GM19395 (cell line): ENCODE measurements around the gene TNS1.

Source experiments
- ATAC-seq: cut with Tn5 transposase; IDR thresholded peaks from one replicate; pipeline ENCODE4 v1.9.1; 2021; ENCODE audit warnings: mild to moderate bottlenecking, moderate library complexity; ENCODE audit not compliant: unreplicated experiment

Gene TNS1

DNA sequence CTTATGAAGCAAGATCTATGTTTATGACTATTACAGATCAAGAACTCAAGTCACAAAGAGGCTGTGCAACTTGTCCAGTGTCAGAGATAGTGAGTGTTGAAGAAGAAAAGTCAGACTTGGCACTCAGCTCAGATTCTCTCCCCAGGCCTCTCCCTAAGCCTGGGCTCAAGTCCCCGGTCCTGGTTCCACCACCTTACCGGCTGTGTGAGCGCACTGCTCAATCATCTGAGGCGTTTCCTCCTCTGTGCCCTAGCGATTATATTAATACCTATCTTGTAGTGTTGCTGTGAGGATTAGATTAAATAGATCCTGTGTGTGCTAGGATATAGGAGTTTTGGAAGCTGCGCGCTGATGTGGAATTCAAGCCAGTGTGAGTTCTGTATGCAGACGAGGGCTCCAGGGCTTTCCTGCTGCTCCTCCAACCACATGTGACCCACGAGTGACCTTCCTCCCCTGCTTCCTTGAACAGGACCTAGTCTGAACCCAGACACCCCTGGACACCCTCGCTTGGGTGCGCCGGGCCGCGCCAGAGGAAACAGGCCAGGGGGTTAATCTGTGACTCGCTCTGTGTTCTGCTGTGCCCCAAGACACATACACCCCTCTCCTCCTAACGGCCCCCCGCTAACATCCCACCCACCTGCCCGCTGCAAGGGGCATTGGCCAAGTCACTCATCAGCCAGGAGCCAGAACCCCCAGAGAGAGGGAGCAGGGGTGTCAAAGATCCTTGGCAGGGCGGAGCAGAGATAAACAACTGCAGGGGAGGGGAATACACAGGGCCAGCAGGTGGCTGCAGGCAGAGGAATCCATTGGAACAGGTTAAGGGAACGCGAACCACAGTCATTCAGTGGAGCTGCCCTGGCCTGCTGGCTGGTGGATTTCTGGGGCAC is 38.3 kb downstream of the TNS1 start:
- ATAC-seq: no peak

DNA sequence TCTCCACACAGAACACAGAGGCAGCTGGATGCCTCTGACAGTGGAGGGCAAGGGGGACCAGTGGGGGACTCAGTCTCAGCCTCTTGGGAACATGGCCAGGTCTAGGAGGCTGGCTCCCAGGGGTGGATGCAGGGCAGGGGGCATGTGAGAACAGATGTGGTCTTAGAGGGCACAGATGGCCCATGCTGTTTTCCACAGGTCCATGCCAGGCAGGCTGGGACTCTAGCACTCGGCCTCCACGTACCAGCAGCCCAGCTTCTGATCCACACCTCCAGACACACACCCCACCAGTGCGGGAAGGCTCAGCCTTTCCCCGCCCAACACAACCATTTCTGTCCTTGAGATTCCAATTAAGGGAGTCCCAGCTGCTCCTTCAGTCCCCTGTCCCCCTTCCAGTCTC is 42.4 kb downstream of the TNS1 start:
- ATAC-seq: no peak

DNA sequence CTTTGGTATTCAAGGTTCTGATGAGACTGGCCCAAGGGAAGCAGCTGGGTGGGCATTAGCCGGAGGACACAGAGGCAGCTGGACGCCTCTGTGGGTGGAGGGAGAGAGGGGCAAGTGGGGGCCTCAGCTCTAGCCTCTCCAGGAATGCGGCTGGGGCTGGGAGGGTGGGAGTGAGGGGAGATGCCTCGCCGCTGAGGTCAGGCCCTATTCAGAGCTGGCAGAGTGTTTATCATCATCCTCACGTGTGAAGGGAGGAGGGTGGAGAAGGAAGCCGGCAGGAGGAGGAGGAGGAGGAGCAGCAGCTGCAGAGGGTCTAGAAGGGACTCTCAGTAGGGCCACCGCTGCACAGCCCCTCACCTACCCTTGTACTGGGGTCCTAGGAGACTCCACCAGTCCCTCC is 43.1 kb downstream of the TNS1 start:
- ATAC-seq: no peak

DNA sequence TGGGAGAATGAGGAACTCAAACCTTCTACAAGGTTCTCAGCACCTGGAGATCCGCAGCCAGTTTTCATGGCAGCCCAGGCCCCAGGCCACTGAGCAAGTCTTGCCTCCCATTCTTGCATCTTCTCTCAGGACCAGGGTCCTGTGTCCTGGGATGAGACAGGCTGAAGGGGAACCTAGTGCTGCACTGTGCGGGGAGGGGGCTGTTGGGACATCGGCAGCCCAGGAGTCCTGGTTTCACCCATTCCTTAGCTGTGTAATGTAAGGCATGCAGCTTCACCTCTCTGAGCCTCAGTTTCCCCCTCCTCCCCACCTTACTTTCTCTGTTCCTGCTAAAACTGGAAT is 43.9 kb downstream of the TNS1 start:
- ATAC-seq: no peak

DNA sequence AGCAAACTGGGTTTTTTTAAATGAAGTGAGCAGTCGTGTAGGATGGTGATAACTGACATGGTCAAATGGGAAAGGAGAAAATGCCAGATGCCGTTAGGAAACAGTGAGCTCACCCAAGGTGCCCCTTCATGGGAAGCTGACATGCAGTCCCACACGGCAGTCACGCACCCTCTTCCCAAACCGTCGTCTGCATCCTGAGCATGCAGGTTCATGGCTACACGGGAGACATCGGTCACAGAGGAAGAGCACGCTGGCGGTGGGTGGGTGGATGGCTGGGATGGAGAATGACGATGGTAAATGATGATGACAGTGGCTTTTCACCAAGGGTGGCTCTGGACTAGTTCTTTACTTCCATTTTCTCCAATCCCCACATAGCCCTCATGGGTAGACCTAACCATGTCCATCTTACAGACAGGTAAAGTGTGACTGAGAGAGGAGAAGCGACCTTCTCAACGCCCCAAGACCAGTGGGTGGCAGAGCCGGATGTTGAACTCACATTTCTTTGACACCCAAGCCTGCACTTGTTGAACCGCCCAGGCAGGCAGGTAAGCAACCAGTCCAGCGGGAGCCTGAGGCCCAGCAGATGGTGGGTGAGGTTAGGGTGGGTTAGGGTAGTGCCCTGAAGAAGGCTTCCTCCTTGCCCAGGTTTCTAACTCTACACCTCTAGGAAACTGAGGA is 44.5 kb downstream of the TNS1 start:
- ATAC-seq: no peak

DNA sequence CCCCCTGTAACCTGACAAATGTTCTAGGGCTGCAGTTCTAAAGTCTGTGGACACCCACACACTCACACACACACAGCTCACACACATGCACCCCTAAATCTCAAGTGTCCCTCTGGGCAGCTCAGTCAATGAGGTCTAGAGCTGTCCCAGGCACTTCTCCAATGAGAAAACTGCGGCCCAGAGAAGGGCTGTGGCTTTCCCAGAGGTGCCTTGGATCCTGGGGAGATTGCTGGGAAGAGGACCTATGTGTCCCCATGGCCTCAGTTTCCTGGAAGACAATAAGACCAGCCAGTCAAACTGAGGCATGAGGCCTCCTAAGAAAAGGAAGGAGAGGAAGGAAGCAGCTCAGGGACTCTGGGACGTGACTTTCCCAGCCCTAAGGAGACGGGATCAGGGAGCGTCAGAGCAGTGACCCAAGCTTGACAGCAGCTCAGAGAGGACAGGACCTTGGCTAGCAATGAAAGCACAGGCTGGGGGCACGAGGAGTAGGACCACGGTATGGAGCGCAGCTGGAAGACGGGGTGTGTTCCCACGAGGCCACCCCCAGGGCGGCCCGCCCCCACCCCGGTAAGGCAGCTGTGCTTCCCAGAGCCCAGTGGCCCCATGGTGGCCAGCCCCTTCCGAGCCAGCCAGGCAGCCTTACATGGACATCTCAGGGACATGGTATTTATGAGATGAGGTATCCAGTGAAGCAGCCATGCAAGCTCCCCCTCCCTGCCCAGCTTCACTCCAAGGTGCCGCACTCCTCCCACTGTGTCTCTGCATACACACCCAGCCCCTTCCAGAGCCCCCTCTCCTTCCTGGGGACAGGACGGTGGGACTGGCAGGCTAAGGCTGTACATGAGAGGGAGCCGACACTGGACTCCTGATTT is 46.0 kb downstream of the TNS1 start:
- no peak for ATAC-seq

DNA sequence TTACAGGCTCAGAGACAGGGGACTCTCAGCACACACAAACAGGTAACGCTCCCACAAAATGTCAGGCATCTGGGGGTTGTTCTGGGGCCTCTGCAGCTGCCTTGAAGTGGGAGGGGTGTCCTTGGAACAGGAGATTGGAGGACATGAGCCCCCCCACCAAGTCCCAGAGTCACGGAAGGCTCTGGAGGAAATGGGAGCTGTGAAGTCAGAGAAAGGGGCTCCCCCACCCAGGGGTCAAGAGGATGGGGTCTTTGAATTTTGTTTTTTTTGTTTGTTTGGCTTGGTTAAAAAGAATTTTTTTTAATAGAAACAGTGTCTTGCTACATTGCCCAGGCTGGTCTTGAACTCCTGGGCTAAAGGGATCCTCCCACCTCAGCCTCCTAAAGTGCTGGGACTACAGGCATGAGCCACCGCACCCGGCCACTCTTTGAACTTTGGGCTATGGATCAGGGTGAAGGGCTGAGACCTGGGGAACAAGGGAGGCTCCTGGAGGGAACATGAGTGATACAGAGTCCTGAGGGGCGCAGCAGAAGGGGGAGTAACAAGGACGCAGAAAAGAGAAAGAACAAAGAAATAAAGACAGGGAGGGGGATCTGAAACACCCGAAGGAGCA is 46.8 kb downstream of the TNS1 start:
- no peak for ATAC-seq

DNA sequence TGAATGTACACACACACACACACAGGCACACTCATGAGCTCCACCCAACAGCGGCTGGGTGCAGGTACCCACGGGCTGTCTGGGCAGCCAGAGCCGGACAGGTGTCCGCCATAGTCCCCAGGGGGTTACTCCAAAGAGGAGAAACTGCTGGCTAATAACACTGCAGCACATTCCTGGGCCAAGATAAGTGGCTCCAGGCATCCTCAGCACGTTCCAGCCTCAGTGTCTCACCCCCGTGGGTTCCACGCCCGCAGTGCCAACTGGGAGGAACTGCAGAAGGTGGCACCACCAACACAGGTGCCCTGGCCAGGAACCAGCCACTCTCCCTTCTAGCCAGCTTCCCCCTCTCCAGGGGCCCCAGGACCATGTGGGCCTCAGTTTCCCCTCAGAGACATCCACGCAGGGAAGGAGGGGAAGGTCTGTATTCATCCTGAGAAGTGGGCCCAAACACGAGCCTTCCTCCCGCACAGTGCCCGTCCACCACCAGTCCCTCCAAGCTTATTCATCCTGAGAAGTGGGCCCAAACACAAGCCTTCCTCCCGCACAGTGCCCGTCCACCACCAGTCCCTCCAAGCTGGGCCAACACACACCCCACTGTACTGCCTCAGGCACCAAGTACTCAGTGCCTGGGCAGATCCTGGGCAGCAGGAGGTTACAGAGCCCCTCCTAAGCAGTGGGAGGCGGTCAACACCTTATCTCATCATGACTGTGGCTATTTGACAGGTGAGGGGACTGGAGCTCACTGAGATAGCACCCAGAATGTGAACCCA is 47.6 kb downstream of the TNS1 start:
- ATAC-seq: no peak

DNA sequence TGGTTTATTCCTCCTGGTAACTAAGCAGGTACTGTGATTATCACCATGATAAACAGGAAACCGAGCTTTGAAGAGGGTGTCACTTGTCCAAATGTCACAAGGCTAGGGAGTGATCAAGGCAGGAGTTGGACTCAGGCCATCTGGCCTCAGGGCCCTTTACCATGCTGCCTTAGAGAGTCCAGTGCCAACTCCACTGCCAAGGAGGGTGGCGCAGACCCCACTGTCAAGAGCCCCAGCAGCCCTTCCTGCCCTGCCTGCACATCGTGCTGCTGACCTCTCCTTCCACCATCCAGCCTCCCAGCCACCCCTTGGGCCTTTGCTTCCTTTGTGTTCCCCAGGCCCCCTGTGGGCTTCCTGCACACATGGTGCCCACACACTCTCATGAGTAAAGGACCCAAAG is 48.3 kb downstream of the TNS1 start:
- no peak for ATAC-seq

DNA sequence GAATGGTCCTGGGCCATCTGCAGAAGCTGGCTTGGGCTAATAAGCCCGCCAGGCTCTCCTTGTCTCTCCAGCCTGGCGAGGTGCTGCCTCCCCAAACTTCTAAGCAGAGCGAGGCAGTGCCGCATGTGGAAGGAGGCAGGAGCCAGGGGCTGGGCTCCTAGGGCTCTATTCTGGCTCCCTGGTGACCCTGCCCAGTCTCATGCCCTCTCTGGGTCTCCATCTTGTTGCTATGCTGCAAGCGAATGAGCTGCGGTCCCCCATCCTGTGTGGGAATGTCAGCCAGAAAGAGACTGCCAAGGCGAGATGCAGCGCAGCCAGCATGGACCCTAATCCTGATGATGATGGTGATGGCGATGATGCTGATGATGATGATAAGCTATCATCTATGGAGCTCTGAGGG is 48.7 kb downstream of the TNS1 start:
- ATAC-seq: no peak

DNA sequence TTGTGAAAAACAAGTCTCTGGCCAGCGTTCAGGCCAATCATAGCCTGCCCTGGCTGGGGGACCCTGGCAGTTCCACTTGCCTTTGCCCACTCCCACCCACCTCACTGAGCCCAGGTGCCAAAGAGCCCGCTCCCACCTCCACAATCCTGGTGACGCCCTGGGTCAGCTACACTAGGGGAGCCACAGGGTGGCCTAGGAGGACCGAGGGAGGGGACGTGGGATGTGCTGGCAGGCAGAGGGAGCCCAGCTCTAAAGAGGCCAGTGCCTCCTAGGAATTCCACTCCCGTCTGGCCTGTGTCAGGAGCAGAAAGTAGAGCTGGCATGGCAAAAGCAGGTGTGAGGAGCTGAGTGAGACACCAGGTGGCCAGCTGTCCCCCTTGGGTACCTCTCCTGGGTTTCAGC is 49.3 kb downstream of the TNS1 start:
- ATAC-seq: no peak

DNA sequence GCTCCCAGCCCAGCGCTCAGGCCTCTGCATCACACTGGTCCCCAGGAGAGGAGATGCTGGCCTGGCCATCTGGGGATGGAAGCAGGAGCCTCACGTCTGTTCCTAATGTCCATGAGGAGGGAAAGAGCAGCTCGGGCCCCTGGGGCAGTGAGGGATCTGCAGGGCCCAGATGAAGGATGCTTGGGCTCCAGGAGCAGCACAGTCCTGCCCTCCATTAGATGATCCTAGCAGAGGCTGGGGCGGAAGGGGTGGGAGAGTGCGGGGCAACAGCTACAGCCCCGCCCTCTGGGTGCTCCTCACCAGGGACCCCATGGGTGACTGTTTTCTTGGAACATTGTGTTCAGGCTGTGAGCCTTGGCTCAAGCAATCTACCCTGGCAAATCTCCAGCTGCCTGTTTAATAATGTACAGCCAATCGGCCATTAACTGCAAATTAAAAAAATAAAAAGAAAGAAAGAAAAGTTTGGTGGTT is 49.7 kb downstream of the TNS1 start:
- ATAC-seq: no peak

DNA sequence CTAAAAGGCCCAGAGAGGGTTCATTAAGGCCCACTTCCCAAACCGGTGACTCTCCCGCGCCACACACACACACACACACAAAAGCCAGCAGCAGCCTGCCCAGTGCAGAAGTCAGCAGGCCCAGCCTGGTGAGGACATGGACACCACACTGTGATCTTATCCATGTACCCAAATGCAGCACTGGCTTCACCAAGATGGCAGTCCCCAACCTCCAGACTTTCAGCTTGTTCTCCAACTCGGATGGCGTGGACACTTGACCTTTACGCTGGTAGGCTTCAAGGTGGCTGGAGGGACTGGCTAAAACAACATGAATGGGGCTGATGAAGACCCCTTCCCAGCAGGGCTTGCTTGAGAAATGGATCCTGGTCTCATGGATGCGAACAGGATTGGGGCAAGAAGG is 50.4 kb downstream of the TNS1 start:
- no peak for ATAC-seq

DNA sequence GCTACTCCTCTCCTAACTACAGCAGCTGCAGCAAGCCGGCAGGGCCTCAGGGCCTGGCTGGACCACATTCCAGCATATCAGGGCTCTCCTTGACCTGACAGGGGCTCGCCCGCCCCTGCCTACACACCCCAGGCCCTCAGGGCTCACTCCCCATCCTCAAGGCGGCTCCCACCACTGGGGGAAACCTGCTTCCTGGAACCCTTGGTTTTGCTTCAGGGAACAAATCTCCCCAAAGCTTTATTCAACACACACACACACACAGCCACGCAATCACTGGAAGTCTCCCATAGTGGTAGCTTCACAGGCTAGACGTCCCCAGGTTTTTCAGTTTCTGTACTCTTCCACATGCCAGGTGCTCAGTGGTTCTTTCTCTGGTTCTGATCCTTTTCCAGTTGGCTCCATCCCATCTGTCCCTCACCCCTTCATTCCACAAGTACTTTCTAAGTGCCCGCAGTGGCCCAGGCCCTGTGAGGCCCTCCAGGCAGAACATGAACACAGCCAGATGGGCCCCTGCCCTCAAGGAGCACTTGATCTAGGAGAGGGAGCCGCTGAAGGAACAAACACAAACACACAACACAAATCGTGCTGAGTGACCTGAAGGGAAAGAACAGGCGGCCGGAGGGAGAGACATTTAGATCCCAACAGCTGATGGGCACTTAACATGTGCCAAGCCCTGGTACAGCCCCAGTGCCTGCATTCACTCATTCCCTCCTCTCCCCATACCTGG is 51.1 kb downstream of the TNS1 start:
- ATAC-seq: no peak

DNA sequence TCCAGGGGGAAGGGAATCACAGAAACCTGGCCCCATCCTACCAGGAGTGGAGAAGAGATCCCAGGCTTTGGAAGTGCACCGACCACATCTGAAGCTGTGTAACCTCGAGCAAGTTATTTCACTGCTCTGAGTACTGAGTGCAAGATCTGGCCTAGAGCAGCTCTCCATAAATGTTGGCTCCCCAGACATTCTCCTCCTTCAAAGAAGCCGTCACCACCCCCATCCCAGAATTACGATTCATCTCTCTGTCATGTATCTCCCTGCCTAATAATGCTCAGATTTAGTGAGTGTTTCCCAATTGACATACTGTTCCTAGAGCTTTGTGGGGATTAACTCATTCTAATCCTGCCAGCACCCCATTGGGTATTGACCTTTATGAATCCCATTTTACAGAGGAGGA is 51.7 kb downstream of the TNS1 start:
- ATAC-seq: no peak

DNA sequence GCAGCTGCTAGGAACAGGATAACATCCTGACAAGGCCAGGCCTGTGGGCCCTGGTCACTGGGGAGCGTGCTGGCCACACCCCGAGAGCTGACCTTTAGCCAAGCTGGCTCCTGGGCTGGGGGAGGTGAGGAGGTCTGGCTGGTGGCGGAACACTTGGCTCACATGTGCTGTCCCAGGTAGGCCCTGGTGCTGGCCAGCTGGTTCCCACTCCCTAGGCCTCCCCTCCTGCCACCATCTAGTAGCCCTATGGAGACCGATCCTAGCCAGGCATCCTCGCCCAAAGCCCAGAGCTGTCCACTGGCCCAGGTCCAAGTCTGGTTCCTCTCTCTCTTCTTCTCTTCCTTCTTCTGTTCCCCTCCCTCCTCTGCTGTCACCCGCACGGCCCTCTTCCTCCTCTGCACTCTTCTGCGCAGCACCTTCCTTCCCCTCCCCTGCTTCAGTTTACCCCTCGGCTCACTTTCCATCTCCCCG is 52.4 kb downstream of the TNS1 start:
- no peak for ATAC-seq

DNA sequence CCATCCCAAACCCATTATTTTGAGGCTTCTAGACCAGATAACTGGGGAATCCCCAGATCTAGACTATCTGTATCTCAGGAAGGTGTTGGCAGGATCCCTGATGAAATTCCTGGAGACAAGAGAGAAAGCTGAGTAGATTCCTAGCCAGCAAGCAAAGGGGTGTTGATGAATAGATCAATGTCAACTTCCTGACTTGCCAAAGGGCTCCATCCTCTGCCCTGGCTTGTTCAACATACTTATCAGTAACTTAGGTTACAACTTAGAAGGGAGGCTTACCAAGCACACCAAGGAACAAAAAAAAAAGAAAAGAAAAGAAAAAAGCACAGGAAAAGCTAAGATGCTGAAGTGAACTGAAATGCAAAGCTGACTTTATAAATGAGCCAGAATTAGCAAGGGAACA is 53.3 kb downstream of the TNS1 start:
- ATAC-seq: no peak

DNA sequence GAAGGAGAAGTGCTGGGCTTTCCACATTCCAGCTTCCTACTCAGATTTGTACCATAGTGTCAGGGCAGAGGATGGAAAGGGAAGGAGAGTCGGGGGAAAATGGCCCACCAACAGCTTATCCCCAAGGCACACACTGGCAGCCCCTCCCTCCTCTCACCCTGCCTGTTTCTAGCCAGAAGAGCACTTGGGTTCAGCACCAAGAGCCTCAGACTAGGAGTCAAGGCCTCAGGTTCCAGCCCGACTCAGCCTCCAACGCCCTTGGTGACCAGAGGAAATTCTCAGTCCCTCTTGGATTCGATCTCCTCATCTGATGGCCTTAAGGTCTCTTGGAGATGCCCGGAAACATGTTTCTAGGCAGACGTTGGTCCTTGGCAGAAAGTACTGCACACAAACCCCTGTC is 53.9 kb downstream of the TNS1 start:
- no peak for ATAC-seq

DNA sequence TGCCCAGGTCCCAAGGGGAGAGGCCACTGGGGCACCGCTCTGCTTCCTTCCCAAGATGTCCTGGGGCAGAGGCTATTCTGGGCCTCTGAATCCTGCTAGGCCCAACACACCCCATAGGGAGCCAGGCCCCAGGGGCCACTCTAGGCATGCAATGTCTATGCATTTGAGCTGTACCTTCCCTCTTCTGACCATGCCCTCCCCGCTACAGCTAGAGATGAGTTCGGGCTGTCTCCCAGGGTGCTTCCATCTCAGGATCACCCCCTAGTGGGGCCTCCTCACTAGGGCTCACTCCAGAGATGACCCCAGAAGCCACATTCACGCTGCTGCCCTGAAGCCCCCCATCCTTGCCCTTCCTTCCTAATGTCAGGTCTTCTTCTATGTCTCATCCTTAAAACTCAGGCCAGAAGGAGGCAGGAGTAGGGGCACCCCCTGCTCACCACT is 54.4 kb downstream of the TNS1 start:
- no peak for ATAC-seq
